HepG2 (cell line): ENCODE data around the gene SLC22A13. TPM values are rescaled to one million over a fixed set of nuclear protein-coding genes. Genes with fewer than 3 reads are reported as not detected.

Experiments used
- ATAC-seq: fragments of 200-7000 bp; cut with Tn5 transposase; 3 replicates; pipeline ENCODE4 v1.9.1; 2020; ENCODE audit warnings: mild to moderate bottlenecking, moderate library complexity
- BruUV-seq: library from RNA; stranded (reverse); fragments of 400-500 nt; replicated peaks from 2 replicates; lab custom pipeline; 2021; lab: Mats Ljungman, UMichigan
- CTCF ChIA-PET: fragments of 300-600 bp; formaldehyde crosslinking; extraction: SDS; loops from one replicate; lab custom pipeline; 2021; ENCODE audit warnings: low total read pairs, inconsistent platforms, low intra/inter-chr PET ratio; lab: Yijun Ruan, JAX
- POLR2A ChIA-PET: fragments of 350-600 bp; sonication (Branson Sonifier 250); formaldehyde crosslinking; loops from one replicate; lab custom pipeline; 2020; ENCODE audit warnings: antibody characterized with exemption, inconsistent platforms; lab: Yijun Ruan, JAX
- DNase-seq: peaks from one replicate; pipeline ENCODE4 v3.0.0-alpha.2; 2015; ENCODE audit warnings: low spot score
- FAIRE-seq: peaks from 3 replicates; lab custom pipeline; 2011; peaks lifted over from hg19 to GRCh38; lab: Jason Lieb, UNC
- H2AFZ ChIP-seq: one replicate; pipeline ENCODE4 v1.6.1; 2011; ENCODE audit warnings: low read length, inconsistent platforms
- H3K27ac ChIP-seq: fragments of 300-600 bp; 3 replicates; pipeline ENCODE4 v1.8.0; 2011; ENCODE audit warnings: mixed run types, mild to moderate bottlenecking, mixed read lengths, low read length, inconsistent platforms; ENCODE audit not compliant: insufficient read depth; ENCODE audit errors: extremely low read length
- H3K27me3 ChIP-seq, 2 experiments: fragments of 200-600 bp in 1 of 2; 2 replicates in 1 of 2; 3 replicates in 1 of 2; pipeline versions ENCODE4 v1.6.0 to v1.8.0; 2011; ENCODE audit warnings: low read length in 2 of 2, mild to moderate bottlenecking in 2 of 2, moderate library complexity in 2 of 2, inconsistent platforms in 1 of 2; ENCODE audit not compliant: insufficient read depth in 2 of 2, control insufficient read depth in 1 of 2
- H3K36me3 ChIP-seq, 2 experiments: fragments of 200-600 bp in 1 of 2; replicated peaks in 1 of 2; 2 replicates in 1 of 2; 3 replicates in 1 of 2; pipeline versions ENCODE4 v1.5.1 to v1.8.0; 2011; ENCODE audit warnings: low read length in 2 of 2, inconsistent platforms in 1 of 2; ENCODE audit not compliant: insufficient read depth in 2 of 2, control insufficient read depth in 1 of 2
- H3K4me1 ChIP-seq: 2 replicates; pipeline ENCODE4 v1.5.1; 2012; ENCODE audit warnings: low read length, inconsistent platforms; ENCODE audit not compliant: insufficient read depth
- H3K4me2 ChIP-seq: 2 replicates; pipeline ENCODE4 v1.6.0; 2011; ENCODE audit warnings: low read depth, low read length, inconsistent platforms
- H3K4me3 ChIP-seq, 3 experiments: fragments of 200-600 bp in 1 of 3; sonication (generic), shearing (Covaris generic) in 1 of 3; replicated peaks in 1 of 3; 2 replicates each; pipeline ENCODE4 v1.5.1; 2011 to 2016; ENCODE audit warnings: low read length in 3 of 3, inconsistent platforms in 2 of 3, low read depth in 2 of 3, mild to moderate bottlenecking in 2 of 3, control low read depth in 1 of 3, mixed read lengths in 1 of 3; ENCODE audit not compliant: insufficient read depth in 1 of 3
- H3K79me2 ChIP-seq: one replicate; pipeline ENCODE4 v1.6.1; 2011; ENCODE audit warnings: low read length, inconsistent platforms; ENCODE audit not compliant: insufficient read depth
- H3K9ac ChIP-seq: 2 replicates; pipeline ENCODE4 v1.6.0; 2011; ENCODE audit warnings: mild to moderate bottlenecking, low read depth, low read length, inconsistent platforms; ENCODE audit not compliant: insufficient read depth
- H3K9me3 ChIP-seq: 2 replicates; pipeline ENCODE4 v1.5.1; 2012; ENCODE audit warnings: mild to moderate bottlenecking, low read length
- H4K20me1 ChIP-seq: 2 replicates; pipeline ENCODE4 v1.6.0; 2011; ENCODE audit warnings: inconsistent platforms, mild to moderate bottlenecking, low read length, moderate library complexity; ENCODE audit not compliant: insufficient read depth
- ATF2 ChIP-seq: sonication (generic); formaldehyde crosslinking; IDR thresholded peaks from 2 replicates; pipeline ENCODE4 v1.4.0; 2020; ENCODE audit warnings: missing genetic modification reagents
- HOXA7 ChIP-seq: sonication (generic); formaldehyde crosslinking; IDR thresholded peaks from 2 replicates; pipeline ENCODE4 v1.8.1; 2022; ENCODE audit warnings: mild to moderate bottlenecking, missing genetic modification reagents, moderate library complexity
- JUN ChIP-seq: sonication (generic); formaldehyde crosslinking; IDR thresholded peaks from 2 replicates; pipeline ENCODE4 v1.4.0; 2020; ENCODE audit warnings: mild to moderate bottlenecking, missing genetic modification reagents
- LBX2 ChIP-seq: sonication (generic); formaldehyde crosslinking; IDR thresholded peaks from 2 replicates; pipeline ENCODE4 v1.5.0; 2020; ENCODE audit warnings: missing genetic modification reagents, mild to moderate bottlenecking, borderline replicate concordance
- NFE2L1 ChIP-seq: sonication (generic); formaldehyde crosslinking; IDR thresholded peaks from 2 replicates; pipeline ENCODE4 v1.4.0; 2020; ENCODE audit warnings: missing genetic modification reagents, mild to moderate bottlenecking, borderline replicate concordance
- NFE2L2 ChIP-seq: fragments of 150-350 bp; IDR thresholded peaks from 2 replicates; pipeline ENCODE4 v1.6.1; 2014; ENCODE audit warnings: low read length
- NFIB ChIP-seq: sonication (generic); formaldehyde crosslinking; IDR thresholded peaks from 2 replicates; pipeline ENCODE4 v1.9.0; 2021; ENCODE audit warnings: missing genetic modification reagents, mild to moderate bottlenecking, borderline replicate concordance
- NFYC ChIP-seq: IDR thresholded peaks from 2 replicates; pipeline ENCODE4 v1.6.1; 2016; ENCODE audit warnings: missing genetic modification reagents, missing compliant biosample characterization
- PHB2 ChIP-seq: fragments of 450-650 bp; IDR thresholded peaks from 2 replicates; pipeline ENCODE4 v1.6.1; 2018; ENCODE audit not compliant: partially characterized antibody
- RFX5 ChIP-seq: IDR thresholded peaks from 2 replicates; pipeline ENCODE4 v1.6.1; 2011; ENCODE audit warnings: low read depth, low read length, improper control_type of control experiment
- RNF219 ChIP-seq: sonication (generic); formaldehyde crosslinking; IDR thresholded peaks from 2 replicates; pipeline ENCODE4 v1.5.0; 2020; ENCODE audit warnings: mild to moderate bottlenecking, missing genetic modification reagents
- SYNCRIP ChIP-seq: fragments of 200-400 bp; formaldehyde crosslinking; IDR thresholded peaks from 2 replicates; pipeline ENCODE4 v1.6.1; 2018; ENCODE audit warnings: mild to moderate bottlenecking, low read depth, low read length; ENCODE audit not compliant: insufficient read depth
- ZC3H4 ChIP-seq: sonication (generic); formaldehyde crosslinking; IDR thresholded peaks from 2 replicates; pipeline ENCODE4 v1.4.0; 2020; ENCODE audit warnings: missing genetic modification reagents, borderline replicate concordance
- ZGPAT ChIP-seq: IDR thresholded peaks from 2 replicates; pipeline ENCODE4 v1.6.1; 2016; ENCODE audit warnings: mild to moderate bottlenecking
- ZNF205 ChIP-seq: IDR thresholded peaks from 2 replicates; pipeline ENCODE4 v1.6.1; 2018; ENCODE audit warnings: missing biosample characterization, missing genetic modification reagents
- ZNF460 ChIP-seq: sonication (generic); formaldehyde crosslinking; IDR thresholded peaks from 2 replicates; pipeline ENCODE4 v1.5.1; 2020; ENCODE audit warnings: missing genetic modification reagents, mild to moderate bottlenecking, borderline replicate concordance
- ZNF616 ChIP-seq: sonication (generic); formaldehyde crosslinking; IDR thresholded peaks from 2 replicates; pipeline ENCODE4 v1.5.0; 2020; ENCODE audit warnings: low read depth, mild to moderate bottlenecking, missing genetic modification reagents
- ZNF775 ChIP-seq: sonication (generic); formaldehyde crosslinking; IDR thresholded peaks from 2 replicates; pipeline ENCODE4 v1.4.0; 2020; ENCODE audit warnings: missing genetic modification reagents, mild to moderate bottlenecking, moderate library complexity, borderline replicate concordance
- WGBS: methylation state at CpG from one replicate; pipeline ENCODE4 v1.1.6; 2017; ENCODE audit warnings: low lambda C conversion rate; 5-methylcytosine and 5-hydroxymethylcytosine counted together
- in situ Hi-C: cut with HindIII; loops from 2 replicates; pipeline ENCODE4 v1.10.0; 2017; ENCODE audit warnings: low pct_unique_long_range_greater_than_20kb; ENCODE audit not compliant: extremely low pct_ligation_motif_present
- intact Hi-C: fragments of 100-400 bp; cut with micrococcal nuclease; formaldehyde crosslinking; loops from one replicate; pipeline ENCODE4 v1.10.0; 2022; ENCODE audit not compliant: unreplicated experiment
- polyA plus RNA-seq, 8 experiments: library from polyadenylated mRNA; depleted of rRNA in 3 of 8; stranded (reverse) in 7 of 8; unstranded in 1 of 8; fragments of >200 nt; fragmentation: Illumina TruSeq in 4 of 8; extraction: Trizol in 4 of 8; gene quantifications; 2 replicates each; pipeline versions ENCODE4 v1.2.1 to v1.2.3, GENCODE V29; 2011 to 2016; ENCODE audit warnings: low read depth in 4 of 8, missing spikeins in 1 of 8, mixed read lengths in 1 of 8; ENCODE audit not compliant: insufficient read depth in 1 of 8
- total RNA-seq, 5 experiments: library from RNA; depleted of rRNA; stranded (reverse); fragments of >200 nt; fragmentation: Illumina TruSeq; extraction: Trizol; gene quantifications; 2 replicates each; pipeline ENCODE4 v1.2.3, GENCODE V29; 2016; ENCODE audit warnings: low read depth in 1 of 5

The SLC22A13 gene
- total and polyA plus RNA-seq, 2 of the 13 experiments (the other 11 are each of a cell fraction or from before 2014, with no cell fraction given) = 0.20 TPM; not detected in 1

DNA sequence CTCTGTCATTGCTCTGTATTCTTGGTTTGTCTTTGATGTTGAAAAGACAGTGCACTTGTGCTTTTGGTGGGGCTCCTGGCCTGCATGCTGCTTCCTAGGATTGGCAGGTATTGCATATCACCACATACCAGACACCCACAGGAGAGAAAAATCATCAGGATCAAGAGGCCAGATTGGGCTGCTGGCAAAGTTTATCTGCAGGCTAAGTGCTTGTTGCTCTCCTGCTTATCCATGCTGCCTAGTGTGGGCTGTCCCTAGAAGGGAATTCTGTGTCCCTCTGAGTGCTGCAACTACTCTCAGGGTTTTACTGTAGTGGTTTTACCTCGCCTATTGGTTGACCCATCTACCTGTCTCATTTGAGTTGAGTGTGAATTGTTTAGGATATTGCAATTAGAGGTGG lies 833 bp upstream of the SLC22A13 start:
- in situ Hi-C loops = no loop called here
- POLR2A ChIA-PET = no interaction called here
- Histone ChIP-seq H3K4me1 (peaks cover 14% of the 10 kb centered on the region), H3K36me3 (no peaks in the 10 kb centered on the region), H3K4me3 (no peak overlapping the region), H3K79me2 (no peaks in the 10 kb centered on the region), H3K9ac (no peak overlapping the region), H4K20me1 (no peaks in the 10 kb centered on the region), H3K27ac (no peak overlapping the region), H3K27me3 (no peaks in the 10 kb centered on the region), H3K4me2 (no peak overlapping the region), H2AFZ (no peak overlapping the region), H3K9me3 (no peaks in the 10 kb centered on the region)
- CTCF ChIA-PET = no interaction called here
- no peak for FAIRE-seq
- no TSS peak for BruUV-seq
- TF ChIP-seq NFYC (CRISPR knock-in tag) (no peak), ZNF775 (CRISPR knock-in tag) (no peak), NFE2L2 (no peak), ZNF205 (CRISPR knock-in tag) (no peak), NFIB (CRISPR knock-in tag) (no peak), NFE2L1 (CRISPR knock-in tag) (no peak), RNF219 (CRISPR knock-in tag) (no peak), SYNCRIP (no peak), JUN (CRISPR knock-in tag) (no peak), ZNF616 (CRISPR knock-in tag) (no peak), PHB2 (no peak), ZC3H4 (CRISPR knock-in tag) (no peak), ATF2 (CRISPR knock-in tag) (no peak), RFX5 (no peak), ZNF460 (CRISPR knock-in tag) (no peak), LBX2 (no peak), HOXA7 (CRISPR knock-in tag) (no peak), ZGPAT (no peak)
- intact Hi-C loops = no loop called here
- ATAC-seq = no peak
- WGBS = 0% methylated on average over 1 of the region's 1 CpG
- DNase-seq = no peak
